Subcutaneous abdominal adipose tissue (tissue), 5 donors: ENCODE data around the gene FGF22.
"Not testable (repeated sequence)": the region's sequence is repeated elsewhere in the genome, so short reads cannot be mapped to it uniquely, and the experiment has no call there.

Source experiments
- H3K27ac ChIP-seq: one replicate; pipeline ENCODE4 v1.7.0; 2013; ENCODE audit warnings: low read depth, mild to moderate bottlenecking, inconsistent platforms, low read length, moderate library complexity
- H3K27me3 ChIP-seq, 5 donors: one replicate each; pipeline ENCODE4 v1.7.0; 2013; ENCODE audit warnings: low read length in 5 of 5, inconsistent platforms in 1 of 5; ENCODE audit not compliant: control insufficient read depth in 5 of 5, insufficient read depth in 4 of 5
- H3K36me3 ChIP-seq, 5 donors: one replicate each; pipeline ENCODE4 v1.7.0; 2013; ENCODE audit warnings: low read length in 5 of 5; ENCODE audit not compliant: control insufficient read depth in 5 of 5, insufficient read depth in 5 of 5
- H3K4me1 ChIP-seq, 5 donors: one replicate each; pipeline ENCODE4 v1.7.0; 2013; ENCODE audit warnings: low read length in 5 of 5, mild to moderate bottlenecking in 3 of 5, moderate library complexity in 1 of 5; ENCODE audit not compliant: control insufficient read depth in 5 of 5, insufficient read depth in 5 of 5
- H3K4me3 ChIP-seq, 5 donors: one replicate each; pipeline ENCODE4 v1.7.0; 2013; ENCODE audit warnings: low read length in 5 of 5, low read depth in 1 of 5
- H3K9ac ChIP-seq, 5 donors: one replicate each; pipeline ENCODE4 v1.7.0; 2013; ENCODE audit warnings: low read length in 5 of 5, mild to moderate bottlenecking in 4 of 5, moderate library complexity in 3 of 5
- H3K9me3 ChIP-seq, 5 donors: one replicate each; pipeline ENCODE4 v1.7.0; 2013; ENCODE audit warnings: low read length in 5 of 5; ENCODE audit not compliant: control insufficient read depth in 5 of 5
- donor health status: healthy.
- donor health status: healthy.
- donor health status: healthy.
- donor health status: healthy.
- donor health status: healthy.

Gene FGF22

DNA sequence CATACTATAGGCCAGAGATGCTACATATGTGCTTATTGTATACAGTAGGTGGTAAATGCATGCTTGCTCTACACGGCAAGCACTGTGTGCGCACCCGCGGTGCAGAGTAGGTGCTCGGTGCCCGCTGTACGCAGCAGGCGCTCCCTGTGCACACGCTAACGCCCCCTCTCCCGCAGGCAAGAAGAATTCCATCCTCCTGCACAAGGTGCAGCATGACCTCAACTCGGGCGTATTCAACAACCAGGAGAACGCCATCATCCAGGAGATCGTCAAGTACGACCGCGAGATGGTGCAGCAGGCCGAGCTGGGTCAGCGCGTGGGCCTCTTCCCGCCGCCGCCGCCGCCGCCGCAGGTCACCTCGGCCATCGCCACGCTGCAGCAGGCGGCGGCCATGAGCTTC, 24.1 kb upstream of the FGF22 start:
- H3K4me1 ChIP-seq: peaks cover 0 to 12% (median 9%) of the 10 kb centered on the region in 5 donors
- no peak overlapping the region for H3K27ac ChIP-seq
- H3K27me3 ChIP-seq: peaks cover 0 to 26% (median 21%) of the 10 kb centered on the region in 5 donors
- H3K4me3 ChIP-seq: no peak overlapping the region
- no peaks in the 10 kb centered on the region for H3K9me3 ChIP-seq
- no peak overlapping the region for H3K9ac ChIP-seq
- H3K36me3 ChIP-seq: peaks cover 0 to 34% (median 33%) of the 10 kb centered on the region in 5 donors

DNA sequence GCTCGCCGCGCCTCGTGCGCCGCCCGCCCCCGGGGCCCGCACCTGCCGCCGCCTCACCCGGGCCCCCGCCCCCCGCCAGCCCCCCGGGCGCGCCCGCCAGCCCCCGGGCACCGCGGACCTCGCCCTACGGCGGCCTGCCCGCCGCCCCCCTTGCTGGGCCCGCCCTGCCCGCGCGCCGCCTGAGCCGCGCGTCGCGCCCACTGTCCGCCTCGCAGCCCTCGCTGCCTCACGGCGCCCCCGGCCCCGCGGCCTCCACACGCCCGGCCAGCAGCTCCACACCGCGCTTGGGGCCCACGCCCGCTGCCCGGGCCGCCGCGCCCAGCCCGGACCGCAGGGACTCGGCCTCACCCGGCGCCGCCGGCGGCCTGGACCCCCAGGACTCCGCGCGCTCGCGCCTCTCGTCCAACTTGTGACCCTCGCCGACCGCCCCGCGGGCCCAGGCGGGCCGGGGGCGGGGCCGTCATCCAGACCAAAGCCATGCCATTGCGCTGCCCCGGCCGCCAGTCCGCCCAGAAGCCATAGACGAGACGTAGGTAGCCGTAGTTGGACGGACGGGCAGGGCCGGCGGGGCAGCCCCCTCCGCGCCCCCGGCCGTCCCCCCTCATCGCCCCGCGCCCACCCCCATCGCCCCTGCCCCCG, 23.5 kb upstream of the FGF22 start:
- Histone ChIP-seq H3K9ac (no peak overlapping the region), H3K27me3 (peaks cover 0 to 23% (median 17%) of the 10 kb centered on the region in 5 donors), H3K4me1 (peaks cover 0 to 7% (median 3%) of the 10 kb centered on the region in 5 donors), H3K27ac (no peak overlapping the region), H3K9me3 (no peaks in the 10 kb centered on the region), H3K4me3 (no peak overlapping the region), H3K36me3 (peaks cover 0 to 37% (median 33%) of the 10 kb centered on the region in 5 donors)

DNA sequence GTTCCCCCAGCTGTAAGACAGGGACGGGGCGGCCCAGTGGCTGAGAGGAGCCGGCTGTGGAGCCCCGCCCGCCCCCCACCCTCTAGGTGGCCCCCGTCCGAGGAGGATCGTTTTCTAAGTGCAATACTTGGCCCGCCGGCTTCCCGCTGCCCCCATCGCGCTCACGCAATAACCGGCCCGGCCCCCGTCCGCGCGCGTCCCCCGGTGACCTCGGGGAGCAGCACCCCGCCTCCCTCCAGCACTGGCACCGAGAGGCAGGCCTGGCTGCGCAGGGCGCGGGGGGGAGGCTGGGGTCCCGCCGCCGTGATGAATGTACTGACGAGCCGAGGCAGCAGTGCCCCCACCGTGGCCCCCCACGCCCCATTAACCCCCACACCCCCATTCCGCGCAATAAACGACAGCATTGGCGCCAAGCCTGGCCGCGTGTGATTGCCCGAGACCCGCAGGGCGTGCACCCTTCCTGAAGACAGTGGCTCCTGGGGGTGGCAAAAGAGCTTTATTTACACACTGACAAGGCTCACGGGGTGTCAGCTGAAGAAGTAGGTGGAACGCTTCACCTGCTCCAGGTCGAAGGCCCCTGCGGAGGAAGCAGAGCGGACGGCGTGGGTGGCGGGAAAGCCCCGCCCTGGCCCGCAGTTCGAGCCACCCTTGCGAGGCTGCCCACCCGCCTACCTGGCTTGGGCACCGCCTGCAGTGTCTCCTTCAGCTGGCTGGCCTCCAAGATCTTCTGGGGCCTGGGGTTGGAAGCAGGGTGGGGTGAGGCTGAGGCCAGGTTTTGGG, 22.7 kb upstream of the FGF22 start:
- Histone ChIP-seq H3K9me3 (no peaks in the 10 kb centered on the region), H3K36me3 (peaks cover 0 to 44% (median 40%) of the 10 kb centered on the region in 5 donors), H3K27me3 (peaks cover 0 to 21% (median 16%) of the 10 kb centered on the region in 5 donors), H3K9ac (no peak overlapping the region), H3K4me1 (peaks cover 0 to 3% (median 0%) of the 10 kb centered on the region in 5 donors), H3K27ac (no peak overlapping the region), H3K4me3 (no peak overlapping the region)

DNA sequence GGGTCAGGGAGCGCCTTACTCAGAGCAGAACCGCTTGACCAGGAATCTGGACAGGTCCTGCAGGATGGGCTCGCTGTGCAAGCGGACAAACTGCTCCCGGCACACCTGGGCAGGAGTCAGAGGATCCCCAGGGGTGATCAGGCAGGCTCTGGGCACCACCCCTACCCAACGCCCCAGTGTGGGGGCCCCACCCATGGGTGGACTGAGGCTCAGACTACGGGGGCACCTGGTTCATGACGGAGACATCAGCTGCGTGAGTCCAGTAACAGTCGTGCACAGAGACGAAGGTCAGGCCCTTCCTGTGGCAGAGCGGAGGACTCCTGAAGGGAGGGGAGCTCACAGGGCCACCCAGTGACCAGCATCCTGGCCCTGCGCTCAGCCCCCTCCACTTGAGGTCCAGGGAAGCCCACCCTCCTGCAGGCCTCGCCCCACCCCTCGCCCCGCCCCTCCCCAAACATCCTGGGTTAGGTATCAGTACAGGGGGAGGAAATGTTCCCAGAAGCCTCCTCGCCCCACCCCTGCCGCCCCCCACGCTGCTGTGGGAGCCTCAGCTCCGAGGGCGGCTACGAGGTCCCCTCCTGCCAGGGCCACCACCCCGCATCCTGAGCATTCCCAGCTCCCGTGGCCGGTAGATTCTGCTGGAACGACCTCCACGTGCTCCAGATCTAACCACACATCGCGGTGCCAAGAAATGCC, 22.0 kb upstream of the FGF22 start:
- no peaks in the 10 kb centered on the region for H3K9me3 ChIP-seq
- H3K9ac ChIP-seq: no peak overlapping the region
- H3K36me3 ChIP-seq: peaks cover 0 to 52% (median 48%) of the 10 kb centered on the region in 5 donors
- peaks cover 0 to 3% (median 0%) of the 10 kb centered on the region in 5 donors for H3K4me1 ChIP-seq
- H3K27ac ChIP-seq: no peak overlapping the region
- peaks cover 0 to 21% (median 13%) of the 10 kb centered on the region in 5 donors for H3K27me3 ChIP-seq
- H3K4me3 ChIP-seq: no peak overlapping the region

DNA sequence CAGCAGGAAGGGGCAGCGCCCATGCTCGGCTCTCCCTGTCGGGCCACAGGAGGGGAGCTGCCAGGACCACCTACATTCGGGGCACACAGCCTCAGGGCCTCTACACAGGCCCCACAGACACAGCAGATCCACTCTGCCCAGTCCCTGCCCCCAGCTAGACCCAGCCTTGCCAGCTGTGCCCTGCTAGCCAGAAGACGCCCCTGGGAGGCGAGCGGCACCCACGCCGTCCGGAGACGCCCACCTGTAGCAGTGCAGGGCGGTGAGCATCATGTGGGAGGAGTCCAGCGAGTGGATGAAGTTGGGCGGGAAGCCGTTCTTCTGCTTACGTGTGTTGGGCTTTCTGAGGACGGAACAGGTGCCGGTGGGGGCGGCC, 21.4 kb upstream of the FGF22 start:
- Histone ChIP-seq H3K27me3 (peaks cover 0 to 17% (median 13%) of the 10 kb centered on the region in 5 donors), H3K9ac (no peak overlapping the region), H3K9me3 (no peaks in the 10 kb centered on the region), H3K4me1 (peaks cover 0 to 3% (median 0%) of the 10 kb centered on the region in 5 donors), H3K36me3 (peaks cover 0 to 57% (median 51%) of the 10 kb centered on the region in 5 donors), H3K4me3 (no peak overlapping the region), H3K27ac (no peak overlapping the region)

DNA sequence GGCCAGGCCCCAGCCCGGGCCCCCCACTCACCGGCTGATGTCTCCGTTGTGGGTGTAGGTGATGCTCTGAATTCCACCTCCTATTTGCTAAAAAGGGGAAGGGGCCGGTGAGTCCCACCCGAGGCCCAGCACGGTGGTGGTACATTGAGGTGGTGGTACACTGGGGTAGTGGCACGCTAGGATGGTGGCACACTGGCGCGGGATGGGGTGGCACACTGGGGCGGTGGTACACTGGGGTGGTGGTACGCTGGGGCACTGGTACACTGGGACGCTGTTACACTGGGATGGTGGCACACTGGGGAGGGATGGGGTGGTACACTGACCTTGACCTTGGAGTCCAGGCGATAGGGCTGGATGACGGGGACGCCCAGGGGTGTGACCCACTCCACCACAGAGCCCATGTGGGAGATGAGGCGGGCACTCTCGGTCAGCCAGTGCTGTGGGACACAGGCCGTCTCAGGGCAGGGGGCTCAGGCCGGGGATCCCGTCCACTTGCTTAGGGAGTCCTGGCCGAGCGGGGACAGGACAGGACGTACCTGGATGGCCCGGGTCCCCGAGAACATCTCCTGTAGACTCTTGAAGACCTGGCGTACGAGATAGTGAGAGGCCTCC, 20.9 kb upstream of the FGF22 start:
- Histone ChIP-seq H3K9ac (no peak overlapping the region), H3K27me3 (peaks cover 0 to 17% (median 13%) of the 10 kb centered on the region in 5 donors), H3K4me3 (no peak overlapping the region), H3K36me3 (peaks cover 0 to 63% (median 57%) of the 10 kb centered on the region in 5 donors), H3K27ac (no peak overlapping the region), H3K4me1 (peaks cover 0 to 3% (median 0%) of the 10 kb centered on the region in 5 donors), H3K9me3 (no peaks in the 10 kb centered on the region)

DNA sequence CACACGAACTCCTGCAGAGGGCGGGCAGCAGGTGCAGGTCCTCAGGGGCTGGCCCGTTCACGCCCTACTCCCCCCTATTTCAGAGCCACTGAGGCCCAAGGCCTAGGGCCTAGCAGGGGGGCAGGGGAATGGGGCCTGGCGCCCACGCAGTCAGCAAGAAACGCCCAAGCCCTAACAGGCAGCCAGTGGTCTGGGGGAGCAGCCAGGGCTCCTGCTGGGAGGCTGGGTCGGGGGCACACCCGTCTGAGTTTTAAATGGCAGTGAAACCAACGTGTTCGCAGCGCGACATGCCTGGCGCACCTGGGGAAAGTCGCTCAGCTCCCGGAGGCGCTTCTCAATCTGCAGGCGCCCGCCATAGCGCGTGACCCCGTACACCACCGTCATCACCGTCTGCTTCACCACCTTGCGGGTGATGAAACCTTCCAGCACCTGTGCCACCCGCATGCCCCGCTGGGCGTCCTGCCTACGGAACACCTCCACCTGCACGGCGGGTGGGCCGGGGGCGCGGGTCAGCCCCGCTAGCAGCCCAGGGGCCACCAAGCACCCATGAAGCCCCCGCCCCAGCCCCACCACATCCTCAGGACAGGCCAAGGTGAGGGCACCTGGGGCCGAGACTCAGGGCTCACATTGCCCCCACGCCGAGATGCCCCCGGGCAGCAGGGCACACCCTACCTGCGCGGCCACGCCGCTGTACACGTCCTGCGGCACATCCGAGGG, 20.2 kb upstream of the FGF22 start:
- peaks cover 0 to 69% (median 63%) of the 10 kb centered on the region in 5 donors for H3K36me3 ChIP-seq
- no peak overlapping the region for H3K27ac ChIP-seq
- peaks cover 0 to 3% (median 0%) of the 10 kb centered on the region in 5 donors for H3K4me1 ChIP-seq

DNA sequence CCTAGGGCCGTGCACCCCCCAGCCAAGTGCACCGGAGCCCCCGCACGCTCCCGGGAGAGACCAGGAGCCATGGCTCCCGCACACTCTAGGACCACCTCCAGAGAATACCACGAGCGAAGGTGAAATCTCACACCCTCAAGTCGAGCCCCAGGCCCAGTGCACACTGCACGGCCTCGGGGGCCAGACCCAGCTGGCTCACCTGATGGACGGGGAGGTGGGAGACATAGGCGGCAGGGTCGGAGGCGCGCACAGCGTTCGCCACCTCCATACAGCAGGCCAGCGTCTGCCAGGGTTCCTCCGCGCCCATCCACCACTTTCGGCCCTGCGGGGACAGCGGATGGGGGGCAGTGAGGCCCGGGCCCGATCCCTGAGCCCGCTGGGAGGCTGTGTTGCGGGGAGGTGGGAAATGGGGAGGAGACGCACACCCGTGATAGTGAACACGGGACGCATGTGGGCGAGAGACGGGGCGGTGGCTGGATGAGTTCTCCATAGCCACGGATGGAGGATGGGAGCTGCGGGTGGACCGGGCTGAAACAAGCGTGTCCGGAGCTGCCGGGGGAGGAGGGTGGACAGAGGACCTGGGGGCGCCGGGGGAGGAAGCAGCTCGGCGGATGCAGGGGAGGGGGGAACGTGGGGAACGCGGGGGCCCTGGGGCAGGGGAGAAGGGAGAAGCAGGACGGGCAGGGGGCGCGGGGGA, 19.4 kb upstream of the FGF22 start:
- Histone ChIP-seq H3K27ac (no peak overlapping the region), H3K36me3 (peaks cover 0 to 78% (median 72%) of the 10 kb centered on the region in 5 donors)

More for the DNA sequence above, 20.2 kb upstream of the FGF22 start:
- no peaks in the 10 kb centered on the region for H3K9me3 ChIP-seq
- H3K9ac ChIP-seq: no peak overlapping the region
- no peak overlapping the region for H3K4me3 ChIP-seq
- H3K27me3 ChIP-seq: peaks cover 0 to 12% (median 7%) of the 10 kb centered on the region in 5 donors

DNA sequence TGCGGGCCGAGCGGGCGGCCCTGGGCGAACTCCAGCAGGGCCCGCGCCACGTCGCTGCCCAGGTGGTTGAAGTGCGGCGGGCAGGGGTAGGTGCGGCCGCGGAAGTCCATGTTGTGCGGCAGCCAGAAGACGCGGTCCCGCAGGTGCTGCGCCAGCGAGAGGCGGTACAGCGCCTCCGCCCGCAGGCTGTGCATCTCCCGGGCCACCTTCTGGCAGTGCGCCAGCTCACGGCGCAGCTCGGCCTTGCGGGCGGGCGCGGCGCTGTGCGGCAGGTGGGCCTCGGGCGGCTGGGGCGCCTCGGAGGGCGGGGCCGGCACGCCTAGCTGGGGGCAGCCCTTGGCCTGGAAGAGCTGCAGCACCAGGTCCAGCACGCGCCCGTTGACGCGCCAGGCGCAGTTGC, 18.5 kb upstream of the FGF22 start:
- not testable (repeated sequence) for H3K4me3 ChIP-seq, H3K4me1 ChIP-seq, H3K27ac ChIP-seq, H3K9me3 ChIP-seq, H3K9ac ChIP-seq, H3K27me3 ChIP-seq
- peaks cover 0 to 85% (median 75%) of the 10 kb centered on the region in 5 donors for H3K36me3 ChIP-seq

More for the DNA sequence above, 19.4 kb upstream of the FGF22 start:
- peaks cover 0 to 3% (median 0%) of the 10 kb centered on the region in 5 donors for H3K4me1 ChIP-seq
- H3K4me3 ChIP-seq: no peak overlapping the region
- no peak overlapping the region for H3K9ac ChIP-seq
- no peaks in the 10 kb centered on the region for H3K9me3 ChIP-seq
- peaks cover 0 to 6% (median 3%) of the 10 kb centered on the region in 5 donors for H3K27me3 ChIP-seq
